Heart left ventricle (tissue), 16 donors: ENCODE measurements around the gene TMED8. TPM values are rescaled to one million over a fixed set of nuclear protein-coding genes. Genes with fewer than 3 reads are reported as not detected.
"Not testable (repeated sequence)": the region's sequence is repeated elsewhere in the genome, so short reads cannot be mapped to it uniquely, and the experiment has no call there.

Experiments
- ATAC-seq, 4 donors: fragments of 200-7000 bp; cut with Tn5 transposase; one replicate each; pipeline ENCODE4 v1.9.1; 2020 to 2022; ENCODE audit warnings: moderate library complexity in 4 of 4, mild to moderate bottlenecking in 3 of 4, moderate number of reproducible peaks in 1 of 4
- DNase-seq, 5 donors: peaks; one replicate each; pipeline ENCODE4 v3.0.0-alpha.2; 2020
- H3K27ac ChIP-seq, 12 donors: fragments of 200-600 bp; sonication (generic) in 4 of 12; one replicate each; pipeline versions ENCODE4 v1.5.0 to v1.8.0; 2016 to 2022; ENCODE audit warnings: mild to moderate bottlenecking in 2 of 12
- H3K27me3 ChIP-seq, 9 donors: fragments of 200-600 bp; sonication (generic) in 2 of 9; one replicate each; pipeline versions ENCODE4 v1.5.1 to v1.8.0; 2016 to 2022; ENCODE audit warnings: mild to moderate bottlenecking in 3 of 9
- H3K36me3 ChIP-seq, 9 donors: fragments of 200-600 bp; sonication (generic) in 2 of 9; one replicate each; pipeline versions ENCODE4 v1.5.0 to v1.8.0; 2018 to 2022; ENCODE audit warnings: mild to moderate bottlenecking in 2 of 9
- H3K4me1 ChIP-seq, 12 donors: fragments of 200-600 bp; sonication (generic) in 4 of 12; one replicate each; pipeline versions ENCODE4 v1.5.0 to v1.8.0; 2016 to 2022; ENCODE audit warnings: mild to moderate bottlenecking in 3 of 12
- H3K4me3 ChIP-seq, 12 donors: fragments of 200-600 bp; sonication (generic) in 4 of 12; one replicate each; pipeline versions ENCODE4 v1.5.0 to v1.8.0; 2017 to 2022; ENCODE audit warnings: mild to moderate bottlenecking in 9 of 12, moderate library complexity in 4 of 12
- H3K9me3 ChIP-seq, 12 donors: fragments of 200-600 bp; sonication (generic) in 4 of 12; one replicate each; pipeline versions ENCODE4 v1.5.0 to v1.8.0; 2016 to 2022; ENCODE audit warnings: mild to moderate bottlenecking in 1 of 12
- CTCF ChIP-seq, 12 donors: fragments of 200-600 bp; sonication (generic) in 4 of 12; IDR thresholded peaks; one replicate each; pipeline versions ENCODE4 v1.5.0 to v1.8.0; 2018 to 2022; ENCODE audit warnings: antibody characterized with exemption in 12 of 12, mild to moderate bottlenecking in 5 of 12
- POLR2A ChIP-seq, 2 donors: fragments of 450-650 bp; IDR thresholded peaks; one replicate each; pipeline ENCODE4 v1.6.1; 2017; ENCODE audit warnings: antibody characterized with exemption in 2 of 2, mild to moderate bottlenecking in 2 of 2, moderate library complexity in 2 of 2
- WGBS, 4 donors: extraction: QIAGEN DNeasy Blood & Tissue Kit in 2 of 4; methylation state at CpG; one replicate each; pipeline versions ENCODE4 v1.1.5 to v1.1.7; 2013 to 2018; 5-methylcytosine and 5-hydroxymethylcytosine counted together
- intact Hi-C, 10 donors: fragments of 100-400 bp; cut with DNase I; formaldehyde crosslinking; loops; one replicate each; pipeline versions ENCODE4 v1.11.1 to v1.14.2; 2022
- polyA plus RNA-seq, 2 donors: library from polyadenylated mRNA; stranded (reverse); fragments of 200-250 nt; gene quantifications; one replicate each; pipeline ENCODE4 v1.2.3, GENCODE V29; 2013
- total RNA-seq, 9 donors: library from RNA; depleted of rRNA in 2 of 9; stranded (reverse); fragments of >200 nt in 2 of 9; fragmentation: NEBNext Ultra II Directional in 3 of 9; extraction: Animal tissue kit (Norgen Biotek cat#: 25700) in 3 of 9; gene quantifications; one replicate each; pipeline versions ENCODE4 v1.1.0 to v1.2.4, GENCODE V29; 2016 to 2023
- donor health status: ischemic (EF 13 %, LVEDD 7.1; RV severe dilation, severe dysfunction).
- donor health status: healthy with polysubstance abuse.
- donor health status: DM: no; HTN: yes; CAD: no.
- donor health status: DM: no; HTN: no; CAD: no.
- donor health status: ischemic (EF 25% LVEDD 6.9; RV normal size, moderate dysfunction).
- donor health status: ischemic (EF 25% LVEDD 5.7; RV mildly dilated, moderate dysfunction).
- donor health status: healthy.
- donor health status: DM: yes; HTN: yes; CAD: no.
- donor health status: ischemic (EF 35%, LVEDD 5.7; RV mildly dilated, moderate dysfunction).
- donor health status: nonischemic (EF 11% LVEDD 7.7; RV severe dilation, severe dysfunction).
- donor health status: DM: yes; HTN: yes; CAD: no.
- donor health status: PGD.
- donor health status: ischemic (EF 29% LVEDD 5.4; RV normal size, mild dysfunction).
- donor health status: nonischemic (EF 23%, LVEDD 6.1; RV moderate dilation, normal function).

The TMED8 gene
- total and polyA plus RNA-seq, 11 donors, result 1.5 to 9.5 (median 7.1) TPM

GRCh38 chr14:77423423-77423822 is 46.5 kb upstream of the TMED8 start, which contains the start of gene NOXRED1:
NOXRED1 (minus strand) TSS chr14:77423523; CDS start chr14:77422889, 634 bp downstream.
- no peak within 1 kb of the TSS for H3K27ac ChIP-seq
- intact Hi-C loops, result no loop called here
- no peaks in the 10 kb centered on the region for H3K27me3 ChIP-seq
- H3K4me1 ChIP-seq, result no peaks in the 10 kb centered on the region
- WGBS, 4 donors, result 94 to 100% (median 98%) methylated on average over 1 of the region's 1 CpG
- ATAC-seq (no peak), DNase-seq (no peak)
- H3K4me3 ChIP-seq, result no peak within 1 kb of the TSS
- TF ChIP-seq CTCF (IDR thresholded peaks at IDR 0.05) (no peak), POLR2A (IDR thresholded peaks at IDR 0.05) (no peak)
- H3K9me3 ChIP-seq, result peaks cover 0 to 28% (median 12%) of the 10 kb centered on the region in 12 donors
- peaks cover 2 to 76% (median 66%) of the 10 kb centered on the region in 9 donors for H3K36me3 ChIP-seq

GRCh38 chr14:77421201-77421600 is 44.3 kb upstream of the TMED8 start:
- Histone ChIP-seq H3K4me3 (no peak overlapping the region), H3K27ac (no peak overlapping the region), H3K36me3 (peaks cover 0 to 54% (median 44%) of the 10 kb centered on the region in 9 donors), H3K27me3 (no peaks in the 10 kb centered on the region), H3K4me1 (no peaks in the 10 kb centered on the region), H3K9me3 (peaks cover 0 to 36% (median 12%) of the 10 kb centered on the region in 12 donors)
- TF ChIP-seq CTCF (IDR thresholded peaks at IDR 0.05), result no peak
- no peak for TF ChIP-seq POLR2A (IDR thresholded peaks at IDR 0.05)
- 52 to 86% (median 74%) methylated on average over 2 of the region's 2 CpGs for WGBS, 4 donors
- DNase-seq (no peak), ATAC-seq (no peak)
- intact Hi-C loops, result no loop called here

- TF ChIP-seq CTCF (IDR thresholded peaks at IDR 0.05), result no peak
- no peak for TF ChIP-seq POLR2A (IDR thresholded peaks at IDR 0.05)
- H3K27me3 ChIP-seq, result no peaks in the 10 kb centered on the region
- no peaks in the 10 kb centered on the region for H3K4me1 ChIP-seq
- peaks cover 0 to 36% (median 12%) of the 10 kb centered on the region in 12 donors for H3K9me3 ChIP-seq
- peak overlapping the region in 1 of 12 donors; percentile 20 for H3K27ac ChIP-seq
- peaks cover 0 to 11% (median under 1%) of the 10 kb centered on the region in 9 donors for H3K36me3 ChIP-seq
- no peak for DNase-seq
- no peak for ATAC-seq
- WGBS, 4 donors, result 89 to 95% (median 93%) methylated on average over 6 to 8 of the region's 8 CpGs
- intact Hi-C loops, result no loop called here
- H3K4me3 ChIP-seq, result no peak overlapping the region
Observed at GRCh38 chr14:77416836-77417235, 39.9 kb upstream of the TMED8 start.

GRCh38 chr14:77416098-77416497 is 39.2 kb upstream of the TMED8 start:
- ATAC-seq, result not testable (repeated sequence)

GRCh38 chr14:77415403-77416030 is 38.6 kb upstream of the TMED8 start:
- ATAC-seq, H3K27me3 ChIP-seq, DNase-seq, H3K36me3 ChIP-seq, intact Hi-C loops, H3K4me1 ChIP-seq, H3K4me3 ChIP-seq, H3K27ac ChIP-seq: not testable (repeated sequence)
- H3K9me3 ChIP-seq, result peaks cover 0 to 29% (median 10%) of the 10 kb centered on the region in 12 donors
- WGBS, 4 donors, result 92 to 96% (median 94%) methylated on average over 10 of the region's 10 CpGs

More at GRCh38 chr14:77416098-77416497, 39.2 kb upstream of the TMED8 start:
- intact Hi-C loops, H3K27ac ChIP-seq, DNase-seq, H3K4me3 ChIP-seq, H3K4me1 ChIP-seq, H3K27me3 ChIP-seq, H3K36me3 ChIP-seq: not testable (repeated sequence)
- WGBS, 4 donors, result 85 to 92% (median 87%) methylated on average over 2 of the region's 3 CpGs
- H3K9me3 ChIP-seq, result peaks cover 0 to 35% (median 12%) of the 10 kb centered on the region in 12 donors
